HepG2 (cell line): ENCODE data around the gene TBCD. TPM values are rescaled to one million over a fixed set of nuclear protein-coding genes. Genes with fewer than 3 reads are reported as not detected.

Source experiments
- ATAC-seq: fragments of 200-7000 bp; cut with Tn5 transposase; 3 replicates; pipeline ENCODE4 v1.9.1; 2020; ENCODE audit warnings: mild to moderate bottlenecking, moderate library complexity
- BruUV-seq: library from RNA; stranded (reverse); fragments of 400-500 nt; replicated peaks from 2 replicates; lab custom pipeline; 2021; lab: Mats Ljungman, UMichigan
- CTCF ChIA-PET: fragments of 300-600 bp; formaldehyde crosslinking; extraction: SDS; loops from one replicate; lab custom pipeline; 2021; ENCODE audit warnings: low total read pairs, inconsistent platforms, low intra/inter-chr PET ratio; lab: Yijun Ruan, JAX
- POLR2A ChIA-PET: fragments of 350-600 bp; sonication (Branson Sonifier 250); formaldehyde crosslinking; loops from one replicate; lab custom pipeline; 2020; ENCODE audit warnings: antibody characterized with exemption, inconsistent platforms; lab: Yijun Ruan, JAX
- DNase-seq: peaks from one replicate; pipeline ENCODE4 v3.0.0-alpha.2; 2015; ENCODE audit warnings: low spot score
- FAIRE-seq: peaks from 3 replicates; lab custom pipeline; 2011; peaks lifted over from hg19 to GRCh38; lab: Jason Lieb, UNC
- H2AFZ ChIP-seq: one replicate; pipeline ENCODE4 v1.6.1; 2011; ENCODE audit warnings: low read length, inconsistent platforms
- H3K27ac ChIP-seq: fragments of 300-600 bp; 3 replicates; pipeline ENCODE4 v1.8.0; 2011; ENCODE audit warnings: mixed run types, mild to moderate bottlenecking, mixed read lengths, low read length, inconsistent platforms; ENCODE audit not compliant: insufficient read depth; ENCODE audit errors: extremely low read length
- H3K27me3 ChIP-seq, 2 experiments: fragments of 200-600 bp in 1 of 2; 2 replicates in 1 of 2; 3 replicates in 1 of 2; pipeline versions ENCODE4 v1.6.0 to v1.8.0; 2011; ENCODE audit warnings: low read length in 2 of 2, mild to moderate bottlenecking in 2 of 2, moderate library complexity in 2 of 2, inconsistent platforms in 1 of 2; ENCODE audit not compliant: insufficient read depth in 2 of 2, control insufficient read depth in 1 of 2
- H3K36me3 ChIP-seq, 2 experiments: fragments of 200-600 bp in 1 of 2; replicated peaks in 1 of 2; 2 replicates in 1 of 2; 3 replicates in 1 of 2; pipeline versions ENCODE4 v1.5.1 to v1.8.0; 2011; ENCODE audit warnings: low read length in 2 of 2, inconsistent platforms in 1 of 2; ENCODE audit not compliant: insufficient read depth in 2 of 2, control insufficient read depth in 1 of 2
- H3K4me1 ChIP-seq: 2 replicates; pipeline ENCODE4 v1.5.1; 2012; ENCODE audit warnings: low read length, inconsistent platforms; ENCODE audit not compliant: insufficient read depth
- H3K4me2 ChIP-seq: 2 replicates; pipeline ENCODE4 v1.6.0; 2011; ENCODE audit warnings: low read depth, low read length, inconsistent platforms
- H3K4me3 ChIP-seq, 3 experiments: fragments of 200-600 bp in 1 of 3; sonication (generic), shearing (Covaris generic) in 1 of 3; replicated peaks in 1 of 3; 2 replicates each; pipeline ENCODE4 v1.5.1; 2011 to 2016; ENCODE audit warnings: low read length in 3 of 3, inconsistent platforms in 2 of 3, low read depth in 2 of 3, mild to moderate bottlenecking in 2 of 3, control low read depth in 1 of 3, mixed read lengths in 1 of 3; ENCODE audit not compliant: insufficient read depth in 1 of 3
- H3K79me2 ChIP-seq: one replicate; pipeline ENCODE4 v1.6.1; 2011; ENCODE audit warnings: low read length, inconsistent platforms; ENCODE audit not compliant: insufficient read depth
- H3K9ac ChIP-seq: 2 replicates; pipeline ENCODE4 v1.6.0; 2011; ENCODE audit warnings: mild to moderate bottlenecking, low read depth, low read length, inconsistent platforms; ENCODE audit not compliant: insufficient read depth
- H3K9me3 ChIP-seq: 2 replicates; pipeline ENCODE4 v1.5.1; 2012; ENCODE audit warnings: mild to moderate bottlenecking, low read length
- H4K20me1 ChIP-seq: 2 replicates; pipeline ENCODE4 v1.6.0; 2011; ENCODE audit warnings: inconsistent platforms, mild to moderate bottlenecking, low read length, moderate library complexity; ENCODE audit not compliant: insufficient read depth
- WGBS: methylation state at CpG from one replicate; pipeline ENCODE4 v1.1.6; 2017; ENCODE audit warnings: low lambda C conversion rate; 5-methylcytosine and 5-hydroxymethylcytosine counted together
- in situ Hi-C: cut with HindIII; loops from 2 replicates; pipeline ENCODE4 v1.10.0; 2017; ENCODE audit warnings: low pct_unique_long_range_greater_than_20kb; ENCODE audit not compliant: extremely low pct_ligation_motif_present
- intact Hi-C: fragments of 100-400 bp; cut with micrococcal nuclease; formaldehyde crosslinking; loops from one replicate; pipeline ENCODE4 v1.10.0; 2022; ENCODE audit not compliant: unreplicated experiment
- polyA plus RNA-seq, 8 experiments: library from polyadenylated mRNA; depleted of rRNA in 3 of 8; stranded (reverse) in 7 of 8; unstranded in 1 of 8; fragments of >200 nt; fragmentation: Illumina TruSeq in 4 of 8; extraction: Trizol in 4 of 8; gene quantifications; 2 replicates each; pipeline versions ENCODE4 v1.2.1 to v1.2.3, GENCODE V29; 2011 to 2016; ENCODE audit warnings: low read depth in 4 of 8, missing spikeins in 1 of 8, mixed read lengths in 1 of 8; ENCODE audit not compliant: insufficient read depth in 1 of 8
- total RNA-seq, 5 experiments: library from RNA; depleted of rRNA; stranded (reverse); fragments of >200 nt; fragmentation: Illumina TruSeq; extraction: Trizol; gene quantifications; 2 replicates each; pipeline ENCODE4 v1.2.3, GENCODE V29; 2016; ENCODE audit warnings: low read depth in 1 of 5
- TF ChIP-seq, protein P1 (sequence below): sonication (generic); formaldehyde crosslinking; IDR thresholded peaks from 2 replicates; pipeline ENCODE4 v1.8.0; 2022; ENCODE audit warnings: mild to moderate bottlenecking, missing genetic modification reagents; ENCODE audit not compliant: insufficient replicate concordance
- TF ChIP-seq, protein P2 (sequence below), 2 experiments: sonication (generic) in 1 of 2; formaldehyde crosslinking in 1 of 2; IDR thresholded peaks; 2 replicates each; pipeline versions ENCODE4 v1.4.0 to v1.6.1; 2018 to 2020; ENCODE audit warnings: missing genetic modification reagents in 2 of 2, borderline replicate concordance in 1 of 2, low read depth in 1 of 2, mild to moderate bottlenecking in 1 of 2, missing biosample characterization in 1 of 2

The TBCD gene
- total and polyA plus RNA-seq, 2 of the 13 experiments (the other 11 are each of a cell fraction or from before 2014, with no cell fraction given) = 33.9 to 54.8 TPM

DNA sequence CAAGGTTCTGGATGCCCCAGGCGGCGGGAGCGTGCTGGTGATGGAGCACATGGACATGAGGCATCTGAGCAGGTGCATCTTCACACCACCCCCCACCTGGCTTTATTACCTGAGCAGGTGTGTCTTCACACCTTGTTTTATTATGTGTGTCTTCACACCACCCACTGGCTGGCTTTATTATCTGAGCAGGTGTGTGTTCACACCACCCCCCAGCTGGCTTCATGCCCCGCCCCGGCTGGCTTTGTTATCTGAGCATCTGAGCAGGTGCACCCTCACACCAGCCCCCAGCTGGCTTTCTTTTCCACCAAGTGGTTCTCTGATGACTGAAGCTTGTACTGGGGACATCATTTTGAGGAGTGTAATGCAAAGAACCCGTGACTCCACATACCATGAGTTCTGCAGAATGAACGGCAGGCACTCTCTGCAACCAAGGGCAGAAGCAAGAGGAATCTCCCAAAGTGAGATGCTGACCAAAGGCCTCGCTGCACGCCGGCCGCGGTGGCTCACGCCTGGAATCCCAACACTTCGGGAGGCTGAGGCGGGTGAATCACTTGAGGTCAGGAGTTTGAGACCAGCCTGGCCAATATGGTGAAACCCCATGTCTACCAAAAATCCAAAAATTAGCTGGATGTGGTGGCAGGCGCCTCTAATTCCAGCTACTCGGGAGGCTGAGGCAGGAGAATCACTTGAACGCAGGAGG, 32.7 kb upstream of the TBCD start:
- ATAC-seq (no peak), FAIRE-seq (no peak), DNase-seq (no peak)
- Histone ChIP-seq H4K20me1 (no peaks in the 10 kb centered on the region), H3K27me3 (no peaks in the 10 kb centered on the region), H3K27ac (no peak overlapping the region), H3K9ac (no peak overlapping the region), H3K4me1 (peaks cover 31% of the 10 kb centered on the region), H3K36me3 (peaks cover 6 to 37% of the 10 kb centered on the region in 2 experiments; a peak in 4 of 5 replicates), H3K79me2 (peaks cover 11% of the 10 kb centered on the region), H2AFZ (no peak overlapping the region), H3K4me3 (no peak overlapping the region), H3K4me2 (no peak overlapping the region), H3K9me3 (no peaks in the 10 kb centered on the region)
- no TSS peak for BruUV-seq
- CTCF ChIA-PET = no interaction called here
- intact Hi-C loops (loop anchor here (5.0 kb wide), 1 partner anchor 33 kb away; the partner anchor contains the start of gene TBCD), in situ Hi-C loops (loop anchor here (5.0 kb wide), 1 partner anchor 33 kb away; the partner anchor contains the start of gene TBCD)
- WGBS = 97% methylated on average over 18 of the region's 18 CpGs
- POLR2A ChIA-PET = no interaction called here
- TF ChIP-seq, protein P1, sequence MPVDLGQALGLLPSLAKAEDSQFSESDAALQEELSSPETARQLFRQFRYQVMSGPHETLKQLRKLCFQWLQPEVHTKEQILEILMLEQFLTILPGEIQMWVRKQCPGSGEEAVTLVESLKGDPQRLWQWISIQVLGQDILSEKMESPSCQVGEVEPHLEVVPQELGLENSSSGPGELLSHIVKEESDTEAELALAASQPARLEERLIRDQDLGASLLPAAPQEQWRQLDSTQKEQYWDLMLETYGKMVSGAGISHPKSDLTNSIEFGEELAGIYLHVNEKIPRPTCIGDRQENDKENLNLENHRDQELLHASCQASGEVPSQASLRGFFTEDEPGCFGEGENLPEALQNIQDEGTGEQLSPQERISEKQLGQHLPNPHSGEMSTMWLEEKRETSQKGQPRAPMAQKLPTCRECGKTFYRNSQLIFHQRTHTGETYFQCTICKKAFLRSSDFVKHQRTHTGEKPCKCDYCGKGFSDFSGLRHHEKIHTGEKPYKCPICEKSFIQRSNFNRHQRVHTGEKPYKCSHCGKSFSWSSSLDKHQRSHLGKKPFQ = peak; percentile 85
- TF ChIP-seq, protein P2, sequence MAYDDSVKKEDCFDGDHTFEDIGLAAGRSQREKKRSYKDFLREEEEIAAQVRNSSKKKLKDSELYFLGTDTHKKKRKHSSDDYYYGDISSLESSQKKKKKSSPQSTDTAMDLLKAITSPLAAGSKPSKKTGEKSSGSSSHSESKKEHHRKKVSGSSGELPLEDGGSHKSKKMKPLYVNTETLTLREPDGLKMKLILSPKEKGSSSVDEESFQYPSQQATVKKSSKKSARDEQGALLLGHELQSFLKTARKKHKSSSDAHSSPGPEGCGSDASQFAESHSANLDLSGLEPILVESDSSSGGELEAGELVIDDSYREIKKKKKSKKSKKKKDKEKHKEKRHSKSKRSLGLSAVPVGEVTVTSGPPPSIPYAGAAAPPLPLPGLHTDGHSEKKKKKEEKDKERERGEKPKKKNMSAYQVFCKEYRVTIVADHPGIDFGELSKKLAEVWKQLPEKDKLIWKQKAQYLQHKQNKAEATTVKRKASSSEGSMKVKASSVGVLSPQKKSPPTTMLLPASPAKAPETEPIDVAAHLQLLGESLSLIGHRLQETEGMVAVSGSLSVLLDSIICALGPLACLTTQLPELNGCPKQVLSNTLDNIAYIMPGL (CRISPR knock-in tag; IDR thresholded peaks at IDR 0.05; ENCODE audit: borderline replicate concordance in 1 of 2, low read depth in 1 of 2) = no peak
